Activated naive CD4-positive, alpha-beta T cell treated with anti-CD3 and anti-CD28 coated beads for 36 hours (primary cell): ENCODE measurements around the gene SFXN3. TPM values are rescaled to one million over a fixed set of nuclear protein-coding genes. Genes with fewer than 3 reads are reported as not detected.
"Not testable (repeated sequence)": the region's sequence is repeated elsewhere in the genome, so short reads cannot be mapped to it uniquely, and the experiment has no call there.

Experiments used
- CTCF ChIA-PET: fragments of 350-600 bp; sonication (Branson Sonifier 250); formaldehyde crosslinking; loops from one replicate; lab custom pipeline; 2021; ENCODE audit warnings: antibody characterized with exemption; lab: Charles Lee
- DNase-seq: peaks from one replicate; pipeline ENCODE4 v3.0.0-alpha.2; 2020
- H3K27ac Mint-ChIP-seq: one replicate; pipeline ENCODE4 v1.8.0; 2021; ENCODE audit warnings: mild to moderate bottlenecking, mixed read lengths
- H3K27me3 Mint-ChIP-seq: one replicate; pipeline ENCODE4 v1.8.0; 2021; ENCODE audit warnings: low read depth, mixed read lengths
- H3K36me3 Mint-ChIP-seq: one replicate; pipeline ENCODE4 v1.8.0; 2021; ENCODE audit warnings: low read depth, mixed read lengths
- H3K4me1 Mint-ChIP-seq: one replicate; pipeline ENCODE4 v1.8.0; 2021; ENCODE audit warnings: low read depth, mixed read lengths
- H3K4me3 Mint-ChIP-seq: one replicate; pipeline ENCODE4 v1.8.0; 2021; ENCODE audit warnings: mild to moderate bottlenecking, moderate library complexity, mixed read lengths
- H3K9me3 Mint-ChIP-seq: one replicate; pipeline ENCODE4 v1.8.0; 2021; ENCODE audit warnings: mixed read lengths
- intact Hi-C: fragments of 100-400 bp; cut with micrococcal nuclease; formaldehyde crosslinking; loops from one replicate; pipeline ENCODE4 v1.15.1; 2023
- total RNA-seq, 2 experiments: library from RNA; stranded (reverse); gene quantifications; one replicate each; pipeline ENCODE4 v1.2.3, GENCODE V29; 2021

Gene SFXN3
- total RNA-seq, 2 experiments from 2014 or later, result 15.7 to 17.1 TPM

GRCh38 chr10:101032637-101033224, 1.7 kb downstream of the SFXN3 start:
- no peaks in the 10 kb centered on the region for H3K27me3 Mint-ChIP-seq
- peaks cover 5% of the 10 kb centered on the region for H3K36me3 Mint-ChIP-seq
- intact Hi-C loops, result loop anchor here (1.0 kb wide), 1 partner anchor 10 kb away; no protein-coding TSS in a partner anchor
- CTCF ChIA-PET, result interaction anchor here (0.8 to 7.8 kb wide), 7 partner anchors 10 to 35 kb away, joined by 3 to 88 read pairs (median 10); no protein-coding TSS in a partner anchor
- peaks cover 12% of the 10 kb centered on the region for H3K4me1 Mint-ChIP-seq
- peak; percentile 61 for DNase-seq
- peak overlapping the region; percentile 73 for H3K4me3 Mint-ChIP-seq
- H3K9me3 Mint-ChIP-seq, result no peaks in the 10 kb centered on the region
- peak overlapping the region; percentile 68 for H3K27ac Mint-ChIP-seq

GRCh38 chr10:101033276-101033675, 2.2 kb downstream of the SFXN3 start:
- Mint-ChIP-seq H3K27ac (no peak overlapping the region), H3K36me3 (peaks cover 5% of the 10 kb centered on the region), H3K4me3 (no peak overlapping the region), H3K27me3 (no peaks in the 10 kb centered on the region), H3K9me3 (no peaks in the 10 kb centered on the region), H3K4me1 (peaks cover 12% of the 10 kb centered on the region)
- intact Hi-C loops, result no loop called here
- no peak for DNase-seq
- CTCF ChIA-PET, result interaction anchor here (1.9 to 3.9 kb wide), 2 partner anchors 9 to 30 kb away, joined by 8 to 37 read pairs; no protein-coding TSS in a partner anchor

GRCh38 chr10:101034404-101034803, 3.4 kb downstream of the SFXN3 start:
- CTCF ChIA-PET, result interaction anchor here (0.7 to 2.9 kb wide), 8 partner anchors 8 to 108 kb away, joined by 3 to 13 read pairs (median 3); no protein-coding TSS in a partner anchor
- H3K4me3 Mint-ChIP-seq, H3K36me3 Mint-ChIP-seq, H3K9me3 Mint-ChIP-seq, H3K27me3 Mint-ChIP-seq, H3K27ac Mint-ChIP-seq, intact Hi-C loops, DNase-seq: not testable (repeated sequence)
- H3K4me1 Mint-ChIP-seq, result peaks cover 12% of the 10 kb centered on the region

GRCh38 chr10:101035314-101035713, 4.3 kb downstream of the SFXN3 start:
- peaks cover 12% of the 10 kb centered on the region for H3K4me1 Mint-ChIP-seq

GRCh38 chr10:101035916-101036702, 5.1 kb downstream of the SFXN3 start:
- CTCF ChIA-PET, result interaction anchor here (1.2 to 2.9 kb wide), 3 partner anchors 14 to 20 kb away, joined by 4 to 13 read pairs (median 6); no protein-coding TSS in a partner anchor
- H3K27ac Mint-ChIP-seq, result no peak overlapping the region

More at GRCh38 chr10:101035314-101035713, 4.3 kb downstream of the SFXN3 start:
- Mint-ChIP-seq H3K36me3 (peaks cover 7% of the 10 kb centered on the region), H3K4me3 (no peak overlapping the region), H3K27ac (no peak overlapping the region), H3K27me3 (no peaks in the 10 kb centered on the region), H3K9me3 (no peaks in the 10 kb centered on the region)
- no peak for DNase-seq
- CTCF ChIA-PET, result interaction anchor here (0.9 to 2.9 kb wide), 5 partner anchors 7 to 28 kb away, joined by 3 to 13 read pairs (median 6); no protein-coding TSS in a partner anchor
- intact Hi-C loops, result no loop called here

GRCh38 chr10:101036726-101037125, 5.7 kb downstream of the SFXN3 start:
- CTCF ChIA-PET, result interaction anchor here (0.7 to 2.9 kb wide), 4 partner anchors 13 to 24 kb away, joined by 3 to 13 read pairs (median 5); no protein-coding TSS in a partner anchor
- no peak for DNase-seq
- peaks cover 18% of the 10 kb centered on the region for H3K4me1 Mint-ChIP-seq
- intact Hi-C loops, result no loop called here
- no peaks in the 10 kb centered on the region for H3K27me3 Mint-ChIP-seq
- H3K4me3 Mint-ChIP-seq, result no peak overlapping the region
- H3K9me3 Mint-ChIP-seq, result no peaks in the 10 kb centered on the region
- peaks cover 7% of the 10 kb centered on the region for H3K36me3 Mint-ChIP-seq
- no peak overlapping the region for H3K27ac Mint-ChIP-seq

More at GRCh38 chr10:101035916-101036702, 5.1 kb downstream of the SFXN3 start:
- DNase-seq, result no peak
- intact Hi-C loops, result no loop called here
- Mint-ChIP-seq H3K4me1 (peaks cover 11% of the 10 kb centered on the region), H3K36me3 (peaks cover 7% of the 10 kb centered on the region), H3K27me3 (no peaks in the 10 kb centered on the region), H3K9me3 (no peaks in the 10 kb centered on the region), H3K4me3 (no peak overlapping the region)

- intact Hi-C loops, result no loop called here
- peaks cover 7% of the 10 kb centered on the region for H3K36me3 Mint-ChIP-seq
Observed at GRCh38 chr10:101038484-101038883, 7.5 kb downstream of the SFXN3 start.

GRCh38 chr10:101040061-101040460, 9.0 kb downstream of the SFXN3 start:
- no peaks in the 10 kb centered on the region for H3K27me3 Mint-ChIP-seq
- H3K36me3 Mint-ChIP-seq, result peaks cover 7% of the 10 kb centered on the region
- H3K9me3 Mint-ChIP-seq, result no peaks in the 10 kb centered on the region
- no peak for DNase-seq
- no peak overlapping the region for H3K27ac Mint-ChIP-seq
- CTCF ChIA-PET, result interaction anchor here (0.5 to 16.3 kb wide), 12 partner anchors 9 to 875 kb away, joined by 3 to 326 read pairs (median 4); partner anchors contain the start of genes KAZALD1, PDZD7 and SFXN3
- H3K4me1 Mint-ChIP-seq, result peaks cover 22% of the 10 kb centered on the region
- no peak overlapping the region for H3K4me3 Mint-ChIP-seq
- intact Hi-C loops, result loop anchor here (5.0 kb wide), 1 partner anchor 177 kb away; no protein-coding TSS in a partner anchor

More at GRCh38 chr10:101038484-101038883, 7.5 kb downstream of the SFXN3 start:
- CTCF ChIA-PET, result interaction anchor here (6.4 to 16.3 kb wide), 2 partner anchors 13 to 25 kb away, joined by 63 to 326 read pairs; partner anchors contain the start of gene KAZALD1
- no peak for DNase-seq
- Mint-ChIP-seq H3K27me3 (no peaks in the 10 kb centered on the region), H3K4me3 (no peak overlapping the region), H3K27ac (no peak overlapping the region), H3K9me3 (no peaks in the 10 kb centered on the region), H3K4me1 (peaks cover 20% of the 10 kb centered on the region)

- peaks cover 22% of the 10 kb centered on the region for H3K4me1 Mint-ChIP-seq
- CTCF ChIA-PET, result interaction anchor here (0.6 to 16.3 kb wide), 15 partner anchors 9 to 487 kb away, joined by 3 to 326 read pairs (median 4); partner anchors contain the start of genes KAZALD1, PDZD7 and SFXN3
- no peak overlapping the region for H3K27ac Mint-ChIP-seq
- H3K9me3 Mint-ChIP-seq, result no peaks in the 10 kb centered on the region
- no peak for DNase-seq
- intact Hi-C loops, result loop anchor here (1.0 to 5.0 kb wide), 4 partner anchors 9 to 176 kb away; no protein-coding TSS in a partner anchor
- no peaks in the 10 kb centered on the region for H3K27me3 Mint-ChIP-seq
- peaks cover 7% of the 10 kb centered on the region for H3K36me3 Mint-ChIP-seq
- no peak overlapping the region for H3K4me3 Mint-ChIP-seq
Observed at GRCh38 chr10:101040851-101041250, 9.8 kb downstream of the SFXN3 start.

GRCh38 chr10:101041252-101041761, 10.3 kb downstream of the SFXN3 start:
- no peak overlapping the region for H3K27ac Mint-ChIP-seq
- H3K36me3 Mint-ChIP-seq, result peaks cover 7% of the 10 kb centered on the region
- no peak overlapping the region for H3K4me3 Mint-ChIP-seq
- H3K9me3 Mint-ChIP-seq, result no peaks in the 10 kb centered on the region
- CTCF ChIA-PET, result interaction anchor here (0.6 to 16.3 kb wide), 19 partner anchors 10 to 1592 kb away, joined by 3 to 326 read pairs (median 4); partner anchors contain the start of genes KAZALD1, PDZD7 and SFXN3
- peaks cover 22% of the 10 kb centered on the region for H3K4me1 Mint-ChIP-seq
- intact Hi-C loops, result loop anchor here (1.0 to 5.0 kb wide), 4 partner anchors 9 to 176 kb away; no protein-coding TSS in a partner anchor
- peak; percentile 87 for DNase-seq
- H3K27me3 Mint-ChIP-seq, result peaks cover 2% of the 10 kb centered on the region

- H3K9me3 Mint-ChIP-seq, result no peaks in the 10 kb centered on the region
- intact Hi-C loops, result loop anchor here (1.0 to 5.0 kb wide), 4 partner anchors 10 to 175 kb away; no protein-coding TSS in a partner anchor
- H3K27ac Mint-ChIP-seq, result no peak overlapping the region
- peak overlapping the region; percentile 91 for H3K4me3 Mint-ChIP-seq
- H3K4me1 Mint-ChIP-seq, result peaks cover 22% of the 10 kb centered on the region
- DNase-seq, result no peak
- peaks cover 10% of the 10 kb centered on the region for H3K27me3 Mint-ChIP-seq
- H3K36me3 Mint-ChIP-seq, result peaks cover 4% of the 10 kb centered on the region
- CTCF ChIA-PET, result interaction anchor here (1.0 to 16.3 kb wide), 15 partner anchors 8 to 109 kb away, joined by 3 to 326 read pairs (median 9); partner anchors contain the start of genes KAZALD1, PDZD7 and SFXN3
Observed at GRCh38 chr10:101042118-101042517, 11.1 kb downstream of the SFXN3 start.
